GM19372 (cell line): ENCODE results near the gene PNPLA8.

Source experiments
- ATAC-seq: cut with Tn5 transposase; IDR thresholded peaks from one replicate; pipeline ENCODE4 v1.9.1; 2021; ENCODE audit warnings: mild to moderate bottlenecking, low read depth, moderate library complexity; ENCODE audit not compliant: unreplicated experiment

The PNPLA8 gene

GRCh38 chr7:108451296-108451848 is 74.6 kb downstream of the PNPLA8 start:
- no peak for ATAC-seq

- ATAC-seq = no peak
These were observed 75.8 kb downstream of the PNPLA8 start for GRCh38 chr7:108450160-108450559.

- ATAC-seq = no peak
These were observed 76.4 kb downstream of the PNPLA8 start for GRCh38 chr7:108449521-108449920.

DNA sequence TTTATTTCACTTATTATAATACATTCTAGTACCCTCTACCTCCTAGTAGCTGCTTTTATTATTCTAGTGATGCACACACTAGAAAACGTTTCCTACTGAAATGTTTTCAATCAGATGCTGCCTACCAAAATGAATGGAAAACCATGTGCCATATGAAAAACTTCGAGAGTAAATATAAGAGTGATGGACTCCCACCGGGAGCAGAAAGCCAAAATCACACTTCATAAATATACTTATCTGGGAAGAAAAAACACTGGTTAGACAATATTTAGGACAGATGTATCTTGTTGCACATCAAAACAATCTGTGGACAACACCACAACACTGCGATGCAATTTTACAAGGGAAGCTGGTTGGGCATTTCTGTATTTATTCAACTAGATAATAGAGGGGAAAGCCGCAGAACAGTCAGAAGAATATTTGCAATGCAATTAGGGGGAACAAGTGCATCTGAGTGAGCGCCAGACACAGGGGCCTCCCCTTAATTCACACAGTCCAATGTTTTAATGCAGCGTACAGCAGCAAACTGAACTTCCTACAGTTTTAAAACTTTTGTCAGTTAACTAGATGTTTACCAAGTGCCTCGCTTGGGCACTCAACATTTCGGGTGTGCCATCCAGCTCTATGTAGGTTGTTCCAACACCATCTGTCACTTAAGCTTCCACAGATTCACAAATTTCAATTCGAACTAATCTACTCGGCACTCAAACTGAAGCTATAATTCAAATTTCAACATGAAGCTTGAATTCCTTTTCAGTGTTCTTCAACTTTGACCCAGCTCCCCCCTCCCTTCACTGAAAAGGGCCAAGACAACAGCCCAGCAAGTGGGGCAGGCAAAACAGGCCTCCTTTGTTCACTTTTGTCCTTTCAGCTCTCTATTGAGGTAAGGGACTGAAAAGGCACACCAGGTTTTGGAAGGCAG is 77.1 kb downstream of the PNPLA8 start:
- no peak for ATAC-seq

GRCh38 chr7:108442039-108442568 is 83.8 kb downstream of the PNPLA8 start:
- ATAC-seq = no peak

GRCh38 chr7:108441392-108441955 is 84.5 kb downstream of the PNPLA8 start:
- no peak for ATAC-seq

DNA sequence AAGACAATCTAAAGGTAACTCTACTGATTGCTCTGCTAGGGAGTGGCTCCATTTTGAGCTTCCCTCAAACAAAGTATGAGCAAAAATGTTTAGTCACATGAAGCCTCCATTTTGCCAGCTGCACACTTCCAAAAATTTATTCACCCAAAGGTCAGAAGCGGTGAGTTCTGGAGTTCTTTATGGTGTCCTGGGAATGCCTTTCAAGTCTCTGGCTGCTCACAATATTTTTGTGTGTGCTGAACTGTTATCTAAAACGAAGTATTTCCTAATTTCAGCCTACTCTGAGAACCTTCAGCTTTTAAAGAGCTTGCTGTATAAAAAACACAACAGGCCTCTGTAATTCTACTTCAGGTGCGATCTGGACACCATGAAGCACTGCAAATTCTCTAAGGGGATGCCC is 85.3 kb downstream of the PNPLA8 start:
- no peak for ATAC-seq

DNA sequence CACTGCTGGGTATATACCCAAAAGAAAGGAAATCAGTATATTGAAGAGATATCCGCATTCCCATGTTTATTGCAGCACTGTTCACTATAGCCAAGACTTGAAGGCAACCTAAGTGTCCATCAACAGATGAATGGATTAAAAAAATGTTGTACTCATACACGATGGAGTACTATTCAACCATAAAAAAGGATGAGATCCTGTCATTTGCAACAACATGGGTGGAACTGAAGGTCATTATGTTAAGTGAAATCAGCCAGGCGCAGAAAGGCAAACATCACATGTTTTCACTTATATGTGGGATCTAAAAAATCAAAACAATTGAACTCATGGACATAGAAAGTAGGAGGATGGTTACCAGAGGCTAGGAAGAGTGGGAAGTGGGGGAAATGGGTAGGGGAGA is 89.0 kb downstream of the PNPLA8 start:
- no peak for ATAC-seq

GRCh38 chr7:108434010-108434409 is 91.9 kb downstream of the PNPLA8 start:
- no peak for ATAC-seq

DNA sequence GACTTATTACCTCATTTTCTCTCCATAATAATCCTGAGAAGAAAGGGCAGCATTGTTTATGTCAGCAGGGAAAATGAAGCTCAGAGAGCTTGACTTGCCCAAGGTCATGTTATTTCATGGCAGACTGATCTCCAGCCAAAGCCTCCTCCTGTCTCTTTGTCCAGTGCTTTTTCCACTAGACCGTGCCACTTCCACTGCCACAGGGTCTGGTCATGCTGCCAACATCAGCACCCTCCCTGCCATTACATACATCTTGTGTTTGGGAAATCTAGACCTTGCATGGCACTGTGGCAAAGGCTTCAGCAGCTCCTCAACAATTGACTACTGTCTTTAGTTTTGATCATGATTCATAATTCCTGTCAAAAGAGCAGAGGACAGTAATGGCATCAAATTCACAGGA is 94.8 kb downstream of the PNPLA8 start:
- no peak for ATAC-seq

- no peak for ATAC-seq
These were observed 95.3 kb downstream of the PNPLA8 start for GRCh38 chr7:108430664-108431063.

DNA sequence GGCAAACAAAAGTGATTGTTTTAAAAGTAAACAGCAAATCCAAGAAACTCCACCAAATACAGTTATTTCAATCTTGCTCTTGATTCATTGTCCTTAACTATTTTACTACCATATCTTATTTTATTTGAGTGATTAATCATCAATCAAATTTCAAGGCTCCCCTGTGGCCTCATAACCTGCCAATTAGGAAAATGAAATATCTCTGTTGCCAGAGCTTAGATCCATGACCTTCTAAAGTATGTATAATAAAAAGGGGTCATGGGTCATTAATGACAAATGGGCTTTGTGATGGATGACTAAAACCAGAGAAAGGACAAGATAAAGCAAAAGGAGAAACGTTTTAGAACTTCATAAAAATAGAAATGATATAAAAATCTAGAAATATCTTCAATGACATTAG is 98.2 kb downstream of the PNPLA8 start:
- no peak for ATAC-seq

GRCh38 chr7:108425714-108426275 is 100.1 kb downstream of the PNPLA8 start:
- no peak for ATAC-seq

DNA sequence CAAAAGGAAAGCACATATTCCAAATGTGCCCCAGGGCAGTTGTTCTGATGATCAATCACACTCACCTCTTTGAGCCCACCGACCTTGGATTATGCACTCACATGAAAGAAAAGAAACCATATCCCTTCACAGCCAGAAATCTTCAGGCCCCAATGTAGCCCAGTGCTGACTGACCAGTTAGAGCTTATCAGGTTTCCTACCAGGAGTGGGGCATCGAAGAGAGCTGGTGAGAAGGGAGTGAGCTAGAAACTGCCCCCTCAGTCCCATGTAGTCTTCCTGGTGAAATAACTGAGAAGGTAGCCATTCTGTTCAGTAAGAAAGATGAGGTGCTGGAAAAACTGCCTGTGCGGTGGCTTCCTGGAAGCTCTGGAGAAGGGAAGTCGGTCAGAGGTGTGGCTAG is 101.9 kb downstream of the PNPLA8 start:
- no peak for ATAC-seq

- no peak for ATAC-seq
These were observed 102.6 kb downstream of the PNPLA8 start for GRCh38 chr7:108423089-108423989.

DNA sequence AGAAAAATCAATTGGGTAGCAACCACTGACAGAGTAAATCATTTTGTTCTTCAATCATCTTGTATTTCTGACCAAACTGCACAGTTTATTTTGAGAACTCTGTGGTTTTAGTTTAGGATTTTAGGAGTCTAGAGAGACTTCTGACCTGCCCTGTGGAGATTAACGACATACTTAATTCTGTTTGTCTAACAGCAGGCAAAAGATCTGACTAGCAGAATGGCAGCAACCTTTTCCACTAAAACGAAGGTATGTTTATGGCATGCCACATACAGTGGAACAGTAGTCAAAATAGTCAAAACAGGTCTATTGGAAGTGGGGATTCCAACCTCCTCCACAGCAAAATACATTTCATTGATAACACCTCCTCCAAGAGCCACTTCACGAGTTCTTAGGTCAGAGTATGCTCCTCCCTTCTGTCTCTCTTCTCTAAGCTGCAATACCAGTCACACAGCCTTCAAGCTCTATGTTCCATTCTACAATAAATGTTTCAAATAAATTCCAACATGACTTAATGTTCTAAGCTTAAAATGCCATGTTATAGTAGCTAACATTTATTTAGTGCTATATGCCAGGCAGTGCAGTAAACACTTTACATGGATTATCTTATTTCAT is 104.1 kb downstream of the PNPLA8 start:
- no peak for ATAC-seq
